Lower lobe of right lung (tissue), 2 donors: ENCODE results near the gene OR9Q1. TPM values are rescaled to one million over a fixed set of nuclear protein-coding genes. Genes with fewer than 3 reads are reported as not detected.

Experiments used
- ATAC-seq, 2 donors: fragments of 200-7000 bp; cut with Tn5 transposase; one replicate each; pipeline ENCODE4 v1.9.1; 2020 to 2022; ENCODE audit warnings: mild to moderate bottlenecking in 2 of 2, moderate library complexity in 2 of 2
- DNase-seq: peaks from one replicate; pipeline ENCODE4 v3.0.0-alpha.2; 2020
- H3K27ac ChIP-seq: fragments of 200-600 bp; one replicate; pipeline ENCODE4 v1.8.0; 2022
- H3K27me3 ChIP-seq: fragments of 200-600 bp; one replicate; pipeline ENCODE4 v1.8.0; 2022; ENCODE audit warnings: low read depth
- H3K36me3 ChIP-seq: fragments of 200-600 bp; one replicate; pipeline ENCODE4 v1.8.0; 2022; ENCODE audit warnings: mild to moderate bottlenecking
- H3K4me1 ChIP-seq: fragments of 200-600 bp; one replicate; pipeline ENCODE4 v1.8.0; 2022
- H3K4me3 ChIP-seq: fragments of 200-600 bp; one replicate; pipeline ENCODE4 v1.8.0; 2022; ENCODE audit warnings: mild to moderate bottlenecking
- H3K9me3 ChIP-seq: fragments of 200-600 bp; one replicate; pipeline ENCODE4 v1.8.0; 2022
- intact Hi-C: fragments of 100-400 bp; cut with DNase I; formaldehyde crosslinking; loops from one replicate; pipeline ENCODE4 v1.11.0; 2022
- total RNA-seq: library from RNA; stranded (reverse); fragmentation: NEBNext Ultra II Directional; extraction: Animal tissue kit (Norgen Biotek cat#: 25700); gene quantifications from one replicate; pipeline ENCODE4 v1.2.1, GENCODE V29; 2021
- TF ChIP-seq, protein P1 (sequence below): fragments of 200-600 bp; IDR thresholded peaks from one replicate; pipeline ENCODE4 v1.8.0; 2022; ENCODE audit warnings: antibody characterized with exemption, mild to moderate bottlenecking
- donor health status: DM: no; HTN: yes; CAD: no; lungs with severe emphysema.

The OR9Q1 gene
- total RNA-seq, 1 donor from 2014 or later, result not detected

DNA sequence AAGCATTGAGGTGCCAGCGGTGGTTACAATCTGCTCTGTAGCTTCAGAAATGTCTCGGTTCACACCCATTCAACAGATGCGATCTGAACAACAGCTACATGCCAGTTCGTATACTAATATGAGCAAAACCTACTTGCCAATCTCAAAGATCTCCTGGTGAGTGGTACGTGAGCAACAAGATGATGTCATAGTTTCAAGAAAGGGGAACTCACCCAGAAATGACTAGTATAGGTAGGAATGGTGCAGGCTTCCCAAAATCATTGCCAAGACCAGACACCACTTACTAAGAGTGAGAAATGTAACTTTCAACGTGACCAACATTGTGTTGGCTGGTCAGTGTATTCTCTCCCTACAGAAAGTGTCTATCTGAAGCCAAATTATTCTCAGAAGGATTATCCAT is 38.1 kb downstream of the OR9Q1 start:
- TF ChIP-seq, protein P1, sequence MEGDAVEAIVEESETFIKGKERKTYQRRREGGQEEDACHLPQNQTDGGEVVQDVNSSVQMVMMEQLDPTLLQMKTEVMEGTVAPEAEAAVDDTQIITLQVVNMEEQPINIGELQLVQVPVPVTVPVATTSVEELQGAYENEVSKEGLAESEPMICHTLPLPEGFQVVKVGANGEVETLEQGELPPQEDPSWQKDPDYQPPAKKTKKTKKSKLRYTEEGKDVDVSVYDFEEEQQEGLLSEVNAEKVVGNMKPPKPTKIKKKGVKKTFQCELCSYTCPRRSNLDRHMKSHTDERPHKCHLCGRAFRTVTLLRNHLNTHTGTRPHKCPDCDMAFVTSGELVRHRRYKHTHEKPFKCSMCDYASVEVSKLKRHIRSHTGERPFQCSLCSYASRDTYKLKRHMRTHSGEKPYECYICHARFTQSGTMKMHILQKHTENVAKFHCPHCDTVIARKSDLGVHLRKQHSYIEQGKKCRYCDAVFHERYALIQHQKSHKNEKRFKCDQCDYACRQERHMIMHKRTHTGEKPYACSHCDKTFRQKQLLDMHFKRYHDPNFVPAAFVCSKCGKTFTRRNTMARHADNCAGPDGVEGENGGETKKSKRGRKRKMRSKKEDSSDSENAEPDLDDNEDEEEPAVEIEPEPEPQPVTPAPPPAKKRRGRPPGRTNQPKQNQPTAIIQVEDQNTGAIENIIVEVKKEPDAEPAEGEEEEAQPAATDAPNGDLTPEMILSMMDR, result no peak
- ATAC-seq, result no peak

GRCh38 chr11:58067685-58068084 is 44.0 kb downstream of the OR9Q1 start:
- ATAC-seq (no peak), DNase-seq (no peak)
- no peak overlapping the region for H3K4me3 ChIP-seq
- no peaks in the 10 kb centered on the region for H3K9me3 ChIP-seq
- intact Hi-C loops, result no loop called here
- H3K4me1 ChIP-seq, result no peaks in the 10 kb centered on the region
- no peaks in the 10 kb centered on the region for H3K36me3 ChIP-seq
- H3K27ac ChIP-seq, result no peak overlapping the region
- no peaks in the 10 kb centered on the region for H3K27me3 ChIP-seq
- TF ChIP-seq, protein P1, result no peak

More for the DNA sequence above, 38.1 kb downstream of the OR9Q1 start:
- no peaks in the 10 kb centered on the region for H3K36me3 ChIP-seq
- peaks cover 13% of the 10 kb centered on the region for H3K4me1 ChIP-seq
- DNase-seq, result no peak
- intact Hi-C loops, result no loop called here
- H3K27ac ChIP-seq, result no peak overlapping the region
- no peaks in the 10 kb centered on the region for H3K9me3 ChIP-seq
- H3K27me3 ChIP-seq, result no peaks in the 10 kb centered on the region
- H3K4me3 ChIP-seq, result no peak overlapping the region

- intact Hi-C loops, result no loop called here
- TF ChIP-seq, protein P1, result no peak
- H3K36me3 ChIP-seq, result no peaks in the 10 kb centered on the region
- H3K4me1 ChIP-seq, result no peaks in the 10 kb centered on the region
- DNase-seq (no peak), ATAC-seq (no peak)
- no peaks in the 10 kb centered on the region for H3K9me3 ChIP-seq
- H3K27me3 ChIP-seq, result no peaks in the 10 kb centered on the region
- no peak overlapping the region for H3K27ac ChIP-seq
- H3K4me3 ChIP-seq, result no peak overlapping the region
Observed at GRCh38 chr11:58068655-58069054, 45.0 kb downstream of the OR9Q1 start.

GRCh38 chr11:58070585-58070984 is 46.9 kb downstream of the OR9Q1 start:
- Histone ChIP-seq H3K36me3 (no peaks in the 10 kb centered on the region), H3K9me3 (no peaks in the 10 kb centered on the region), H3K27me3 (no peaks in the 10 kb centered on the region), H3K27ac (no peak overlapping the region), H3K4me3 (no peak overlapping the region), H3K4me1 (no peaks in the 10 kb centered on the region)
- no peak for DNase-seq
- intact Hi-C loops, result no loop called here
- TF ChIP-seq, protein P1, result no peak
- no peak for ATAC-seq

DNA sequence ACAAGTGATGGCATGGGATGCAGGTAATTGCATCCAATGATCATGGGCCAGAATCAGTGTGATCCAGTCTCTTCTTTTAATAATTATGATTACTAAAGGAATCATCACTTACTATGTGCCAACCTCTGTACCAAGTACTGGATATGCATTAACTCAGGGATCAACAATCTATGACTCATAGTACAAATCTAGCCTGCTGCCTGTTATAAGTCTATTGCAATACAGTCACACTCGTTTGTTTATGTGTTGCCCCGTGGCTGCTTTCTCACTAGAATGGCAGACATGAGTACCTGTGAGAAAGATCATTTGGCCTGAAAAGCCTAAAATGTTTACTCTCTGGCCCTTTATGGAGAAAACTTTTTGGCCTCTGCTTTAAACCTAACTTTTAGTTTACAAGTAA is 52.1 kb downstream of the OR9Q1 start:
- Histone ChIP-seq H3K9me3 (no peaks in the 10 kb centered on the region), H3K36me3 (no peaks in the 10 kb centered on the region), H3K4me3 (no peak overlapping the region), H3K27ac (no peak overlapping the region), H3K4me1 (no peaks in the 10 kb centered on the region), H3K27me3 (no peaks in the 10 kb centered on the region)
- intact Hi-C loops, result no loop called here
- ATAC-seq, result no peak
- TF ChIP-seq, protein P1, result no peak
- DNase-seq, result no peak

- DNase-seq (no peak), ATAC-seq (no peak)
- H3K27me3 ChIP-seq, result no peaks in the 10 kb centered on the region
- H3K27ac ChIP-seq, result no peak overlapping the region
- H3K9me3 ChIP-seq, result peaks cover 3% of the 10 kb centered on the region
- TF ChIP-seq, protein P1, result no peak
- no peak overlapping the region for H3K4me3 ChIP-seq
- no peaks in the 10 kb centered on the region for H3K4me1 ChIP-seq
- intact Hi-C loops, result no loop called here
- H3K36me3 ChIP-seq, result no peaks in the 10 kb centered on the region
Observed at GRCh38 chr11:58086528-58086927, 62.8 kb downstream of the OR9Q1 start.
